Fibroblast of pulmonary artery (primary cell): ENCODE measurements around the gene SPAG16.

Experiments used
- DNase-seq: peaks from one replicate; pipeline ENCODE4 v3.0.0-alpha.2; 2010; ENCODE audit warnings: low read depth
- H3K4me3 ChIP-seq: replicated peaks from 2 replicates; pipeline ENCODE4 v1.5.1; 2011; ENCODE audit warnings: low read depth, mild to moderate bottlenecking, control low read depth, low read length, moderate library complexity
- TF ChIP-seq, protein P1 (sequence below): IDR thresholded peaks from 2 replicates; pipeline ENCODE4 v1.5.1; 2011; ENCODE audit warnings: mild to moderate bottlenecking, control low read depth, low read length, inconsistent platforms; ENCODE audit errors: missing control alignments

Gene SPAG16

DNA sequence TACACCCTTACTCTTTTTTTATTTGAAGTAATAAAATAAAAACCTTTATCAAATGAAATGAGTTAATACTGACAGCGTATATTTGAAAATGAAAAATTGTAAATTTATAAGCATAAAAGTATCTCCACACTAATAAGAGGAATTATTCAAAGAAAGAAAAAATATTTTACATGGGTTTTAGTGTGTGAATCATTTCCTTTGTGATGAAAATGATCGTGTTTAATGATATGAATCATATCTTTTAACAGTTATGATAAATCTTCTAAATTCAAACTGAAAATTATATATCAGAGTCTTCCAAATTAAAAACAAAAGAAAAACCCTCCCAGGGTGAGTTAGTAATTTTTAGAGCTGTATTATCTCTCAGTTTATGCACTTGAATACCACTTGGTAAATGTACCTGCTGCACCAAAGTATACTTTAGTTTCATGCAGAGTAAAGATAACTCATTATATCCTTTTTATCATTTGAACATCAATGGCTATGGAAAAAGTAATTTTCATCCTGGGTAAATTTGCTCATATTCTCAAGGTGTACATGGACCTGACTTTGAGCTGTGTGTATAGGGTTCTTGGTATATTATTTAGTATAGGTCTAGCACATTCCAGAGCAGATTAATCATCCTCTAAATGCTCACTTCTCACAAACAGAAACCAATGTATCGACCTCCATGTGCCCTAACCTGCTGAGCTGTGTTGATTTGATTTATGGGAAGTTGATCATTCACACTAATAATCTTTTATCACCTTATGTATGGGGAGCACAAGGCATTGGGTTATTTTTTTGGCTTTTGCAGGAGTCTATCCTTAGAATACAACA is 1027.9 kb downstream of the SPAG16 start:
- TF ChIP-seq, protein P1, sequence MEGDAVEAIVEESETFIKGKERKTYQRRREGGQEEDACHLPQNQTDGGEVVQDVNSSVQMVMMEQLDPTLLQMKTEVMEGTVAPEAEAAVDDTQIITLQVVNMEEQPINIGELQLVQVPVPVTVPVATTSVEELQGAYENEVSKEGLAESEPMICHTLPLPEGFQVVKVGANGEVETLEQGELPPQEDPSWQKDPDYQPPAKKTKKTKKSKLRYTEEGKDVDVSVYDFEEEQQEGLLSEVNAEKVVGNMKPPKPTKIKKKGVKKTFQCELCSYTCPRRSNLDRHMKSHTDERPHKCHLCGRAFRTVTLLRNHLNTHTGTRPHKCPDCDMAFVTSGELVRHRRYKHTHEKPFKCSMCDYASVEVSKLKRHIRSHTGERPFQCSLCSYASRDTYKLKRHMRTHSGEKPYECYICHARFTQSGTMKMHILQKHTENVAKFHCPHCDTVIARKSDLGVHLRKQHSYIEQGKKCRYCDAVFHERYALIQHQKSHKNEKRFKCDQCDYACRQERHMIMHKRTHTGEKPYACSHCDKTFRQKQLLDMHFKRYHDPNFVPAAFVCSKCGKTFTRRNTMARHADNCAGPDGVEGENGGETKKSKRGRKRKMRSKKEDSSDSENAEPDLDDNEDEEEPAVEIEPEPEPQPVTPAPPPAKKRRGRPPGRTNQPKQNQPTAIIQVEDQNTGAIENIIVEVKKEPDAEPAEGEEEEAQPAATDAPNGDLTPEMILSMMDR, result no peak
- DNase-seq, result no peak
- H3K4me3 ChIP-seq, result no peak overlapping the region

DNA sequence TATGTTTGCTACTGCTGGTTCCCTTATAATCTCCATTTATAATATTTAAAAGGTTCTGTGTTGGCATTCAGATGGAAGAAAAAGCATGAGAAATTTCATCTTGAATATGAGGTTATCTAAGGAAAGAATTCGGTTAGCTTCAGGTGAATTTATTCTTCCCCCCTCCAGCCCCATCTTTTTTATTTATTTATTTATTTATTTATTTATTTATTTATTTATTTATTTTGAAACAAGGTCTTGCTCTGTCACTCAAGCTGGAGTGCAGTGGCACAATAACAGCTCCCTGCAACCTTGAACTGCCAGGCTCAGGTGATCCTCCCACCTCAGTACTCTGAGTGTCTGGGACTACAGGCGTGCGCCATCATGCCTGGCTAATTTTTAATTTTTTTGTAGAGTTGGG is 1031.1 kb downstream of the SPAG16 start:
- DNase-seq, result no peak
- TF ChIP-seq, protein P1, result no peak
- no peak overlapping the region for H3K4me3 ChIP-seq

DNA sequence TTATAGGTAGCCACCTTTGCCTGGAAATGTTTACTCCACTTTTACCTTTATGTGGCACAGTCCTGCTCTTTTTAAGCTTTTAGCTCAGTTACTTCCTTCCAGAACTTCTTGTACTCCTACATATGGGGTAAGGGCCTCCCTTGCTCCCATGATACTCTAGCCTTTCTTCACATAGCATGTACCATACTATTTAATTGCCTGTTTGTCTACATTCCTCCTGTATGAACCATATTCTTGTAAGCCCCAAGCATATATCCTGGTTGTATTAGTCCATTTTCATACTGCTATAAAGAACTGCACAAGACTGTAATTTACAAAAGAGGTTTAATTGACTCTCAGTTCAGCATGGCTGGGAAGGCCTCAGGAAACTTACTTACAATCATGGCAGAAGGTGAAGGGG is 1035.9 kb downstream of the SPAG16 start:
- TF ChIP-seq, protein P1, result no peak
- H3K4me3 ChIP-seq, result no peak overlapping the region
- no peak for DNase-seq

DNA sequence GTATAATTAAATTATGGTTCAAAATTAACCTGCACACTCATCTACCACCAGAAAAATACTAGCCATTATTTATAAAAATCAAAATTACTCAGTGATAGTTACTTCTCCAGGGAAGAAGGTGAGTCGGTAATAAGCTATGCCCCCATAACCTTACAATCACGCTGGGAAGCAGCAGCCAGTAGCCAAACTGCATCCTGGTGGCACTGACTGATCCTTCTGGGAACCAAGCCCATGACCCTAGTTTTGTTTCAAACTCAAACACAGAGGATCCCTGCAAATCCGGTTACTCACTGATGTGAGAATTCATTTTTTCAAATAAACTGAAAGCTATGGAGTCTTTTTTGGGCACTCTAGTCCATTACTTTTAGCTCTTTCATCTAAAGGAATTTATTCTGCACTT is 1038.4 kb downstream of the SPAG16 start:
- H3K4me3 ChIP-seq, result no peak overlapping the region
- no peak for DNase-seq
- TF ChIP-seq, protein P1, result no peak

DNA sequence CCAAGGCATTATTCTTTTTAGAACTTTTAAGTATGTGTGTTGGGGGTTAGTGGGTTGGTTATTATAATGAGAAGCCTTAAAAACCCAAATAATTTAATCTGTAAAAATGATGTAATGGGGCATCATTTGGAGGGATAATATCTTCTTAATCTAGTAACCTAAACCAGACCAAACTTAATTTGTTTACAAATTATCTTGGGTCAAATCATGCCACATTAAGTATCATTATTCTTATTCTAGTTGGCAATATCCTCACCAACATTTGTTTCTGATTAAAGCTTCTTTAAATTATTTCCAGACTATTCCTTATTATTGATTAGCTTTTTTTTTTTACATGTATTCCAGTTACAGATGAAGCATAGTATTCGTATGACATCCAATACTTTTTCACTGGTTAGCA is 1041.1 kb downstream of the SPAG16 start:
- no peak for DNase-seq
- TF ChIP-seq, protein P1, result no peak
- H3K4me3 ChIP-seq, result no peak overlapping the region

- TF ChIP-seq, protein P1, result no peak
- no peak for DNase-seq
Measured at GRCh38 chr2:214328941-214329340, 1044.7 kb downstream of the SPAG16 start.

DNA sequence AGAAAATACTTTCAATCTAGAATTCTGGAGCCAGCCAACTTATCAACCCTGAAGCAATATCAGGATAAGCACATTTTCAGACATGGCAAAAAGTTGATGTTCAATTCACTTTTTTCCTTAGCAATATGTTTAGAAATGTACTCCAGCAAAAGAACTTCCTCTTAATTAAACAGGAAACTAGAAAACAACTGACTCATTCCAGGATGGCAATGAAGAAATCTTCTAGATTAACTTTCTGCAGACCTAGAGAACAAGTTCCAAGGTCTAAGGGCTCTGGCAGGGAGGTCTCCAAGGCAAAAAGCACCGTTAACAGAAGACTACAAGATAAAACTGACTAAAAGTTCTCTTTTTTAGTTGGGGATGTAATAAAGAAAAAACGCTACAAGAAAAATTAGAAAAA is 1057.4 kb downstream of the SPAG16 start:
- no peak overlapping the region for H3K4me3 ChIP-seq
- TF ChIP-seq, protein P1, result no peak
- DNase-seq, result no peak

More at GRCh38 chr2:214328941-214329340, 1044.7 kb downstream of the SPAG16 start:
- H3K4me3 ChIP-seq, result no peak overlapping the region
